Left lung (tissue), 10 donors: ENCODE results near the gene PRSS21. TPM values are rescaled to one million over a fixed set of nuclear protein-coding genes. Genes with fewer than 3 reads are reported as not detected.

Experiments used
- ATAC-seq: fragments of 200-7000 bp; cut with Tn5 transposase; one replicate; pipeline ENCODE4 v1.9.1; 2020; ENCODE audit warnings: moderate library complexity
- DNase-seq, 4 donors: peaks; one replicate each; pipeline ENCODE4 v3.0.0-alpha.2; 2013 to 2020
- H3K27ac ChIP-seq, 2 donors: fragments of 200-600 bp; sonication (generic) in 1 of 2; one replicate each; pipeline versions ENCODE4 v1.5.0 to v1.8.0; 2020 to 2021
- H3K27me3 ChIP-seq, 2 donors: fragments of 200-600 bp; sonication (generic) in 1 of 2; one replicate each; pipeline versions ENCODE4 v1.5.0 to v1.8.0; 2020 to 2021
- H3K36me3 ChIP-seq, 2 donors: fragments of 200-600 bp; sonication (generic) in 1 of 2; one replicate each; pipeline versions ENCODE4 v1.5.0 to v1.8.0; 2020 to 2021
- H3K4me1 ChIP-seq, 2 donors: fragments of 200-600 bp; one replicate each; pipeline ENCODE4 v1.8.0; 2021
- H3K4me3 ChIP-seq, 2 donors: fragments of 200-600 bp; sonication (generic) in 1 of 2; one replicate each; pipeline versions ENCODE4 v1.5.0 to v1.8.0; 2020 to 2021; ENCODE audit warnings: mild to moderate bottlenecking in 1 of 2
- H3K9me3 ChIP-seq, 2 donors: fragments of 200-600 bp; sonication (generic) in 1 of 2; one replicate each; pipeline versions ENCODE4 v1.5.0 to v1.8.0; 2020 to 2021
- intact Hi-C, 2 donors: fragments of 100-400 bp; cut with DNase I; formaldehyde crosslinking; loops; one replicate each; pipeline versions ENCODE4 v1.11.2 to v1.14.2; 2022
- polyA plus RNA-seq, 6 donors: library from polyadenylated mRNA; unstranded; fragments of 120-200 nt; gene quantifications; one replicate each; pipeline ENCODE4 v1.2.1, GENCODE V29; 2013; ENCODE audit not compliant: insufficient read length in 6 of 6
- total RNA-seq, 2 donors: library from RNA; stranded (reverse); fragmentation: NEBNext Ultra II Directional; extraction: Animal tissue kit (Norgen Biotek cat#: 25700); gene quantifications; one replicate each; pipeline ENCODE4 v1.2.1, GENCODE V29; 2021
- TF ChIP-seq, protein P1 (sequence below), 2 donors: fragments of 200-600 bp; sonication (generic) in 1 of 2; IDR thresholded peaks; one replicate each; pipeline versions ENCODE4 v1.5.0 to v1.8.0; 2021; ENCODE audit warnings: antibody characterized with exemption in 2 of 2
- donor health status: DM: no; HTN: yes; CAD: no.
- donor health status: DM: no; HTN: no; CAD: no.

The PRSS21 gene
- total and polyA plus RNA-seq, 8 donors = 0.25 to 2.5 (median 0.33) TPM; not detected in 2

GRCh38 chr16:2774161-2774891, 42.7 kb upstream of the PRSS21 start:
- Histone ChIP-seq H3K27me3 (no peaks in the 10 kb centered on the region), H3K9me3 (no peaks in the 10 kb centered on the region), H3K36me3 (peaks cover 5 to 62% of the 10 kb centered on the region in 2 donors), H3K4me1 (peaks cover 22 to 43% of the 10 kb centered on the region in 2 donors), H3K4me3 (no peak overlapping the region), H3K27ac (no peak overlapping the region)
- TF ChIP-seq, protein P1, sequence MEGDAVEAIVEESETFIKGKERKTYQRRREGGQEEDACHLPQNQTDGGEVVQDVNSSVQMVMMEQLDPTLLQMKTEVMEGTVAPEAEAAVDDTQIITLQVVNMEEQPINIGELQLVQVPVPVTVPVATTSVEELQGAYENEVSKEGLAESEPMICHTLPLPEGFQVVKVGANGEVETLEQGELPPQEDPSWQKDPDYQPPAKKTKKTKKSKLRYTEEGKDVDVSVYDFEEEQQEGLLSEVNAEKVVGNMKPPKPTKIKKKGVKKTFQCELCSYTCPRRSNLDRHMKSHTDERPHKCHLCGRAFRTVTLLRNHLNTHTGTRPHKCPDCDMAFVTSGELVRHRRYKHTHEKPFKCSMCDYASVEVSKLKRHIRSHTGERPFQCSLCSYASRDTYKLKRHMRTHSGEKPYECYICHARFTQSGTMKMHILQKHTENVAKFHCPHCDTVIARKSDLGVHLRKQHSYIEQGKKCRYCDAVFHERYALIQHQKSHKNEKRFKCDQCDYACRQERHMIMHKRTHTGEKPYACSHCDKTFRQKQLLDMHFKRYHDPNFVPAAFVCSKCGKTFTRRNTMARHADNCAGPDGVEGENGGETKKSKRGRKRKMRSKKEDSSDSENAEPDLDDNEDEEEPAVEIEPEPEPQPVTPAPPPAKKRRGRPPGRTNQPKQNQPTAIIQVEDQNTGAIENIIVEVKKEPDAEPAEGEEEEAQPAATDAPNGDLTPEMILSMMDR (IDR thresholded peaks at IDR 0.05) = no peak
- intact Hi-C loops = no loop called here
- DNase-seq = no peak
- no peak for ATAC-seq

GRCh38 chr16:2775131-2775716, 41.8 kb upstream of the PRSS21 start:
- peak overlapping the region in 1 of 2 donors; percentile 2 for H3K27ac ChIP-seq
- peaks cover 0 to 53% of the 10 kb centered on the region in 2 donors for H3K36me3 ChIP-seq
- intact Hi-C loops = no loop called here
- peaks cover 22 to 37% of the 10 kb centered on the region in 2 donors for H3K4me1 ChIP-seq
- no peaks in the 10 kb centered on the region for H3K27me3 ChIP-seq
- DNase-seq (no peak), ATAC-seq (no peak)
- H3K4me3 ChIP-seq = peak overlapping the region in 1 of 2 donors; percentile 95
- no peaks in the 10 kb centered on the region for H3K9me3 ChIP-seq
- TF ChIP-seq, protein P1 (IDR thresholded peaks at IDR 0.05) = no peak

DNA sequence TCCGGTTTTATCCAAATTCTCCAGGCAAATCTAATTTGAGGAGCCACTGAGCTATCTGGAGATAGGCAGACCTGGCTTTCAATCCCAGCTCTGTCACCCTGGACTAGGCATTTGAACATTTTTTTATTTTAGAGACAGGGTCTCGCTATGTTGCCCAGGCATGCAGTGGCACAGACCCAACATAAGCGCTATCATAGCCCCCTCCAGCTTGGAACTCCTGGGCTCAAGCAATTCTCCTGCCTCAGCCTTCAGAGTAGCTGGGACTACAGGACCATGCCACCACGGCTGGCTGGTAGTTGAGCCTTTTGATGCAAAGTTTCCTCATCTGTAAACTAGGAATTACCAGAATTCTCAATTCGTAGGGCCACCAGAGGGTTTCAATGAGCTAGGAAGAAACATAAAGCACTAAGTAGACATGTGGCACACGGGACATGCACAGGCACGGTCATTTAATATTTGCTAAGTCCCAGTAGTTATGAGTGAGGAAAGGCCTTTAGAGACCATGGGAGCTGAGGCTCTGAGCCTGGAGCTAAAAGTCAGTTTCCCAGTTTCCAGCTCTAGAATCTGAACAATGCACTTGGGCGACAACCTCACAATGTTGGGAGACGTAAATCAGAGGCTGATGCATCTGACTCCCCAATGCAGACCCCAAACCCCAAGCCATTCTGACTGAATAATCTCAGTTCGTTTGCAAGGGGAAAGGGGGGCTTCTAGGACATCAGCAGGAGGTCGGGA, 41.1 kb upstream of the PRSS21 start:
- TF ChIP-seq, protein P1 (IDR thresholded peaks at IDR 0.05) = no peak
- intact Hi-C loops = no loop called here

GRCh38 chr16:2776500-2777139, 40.4 kb upstream of the PRSS21 start:
- intact Hi-C loops = no loop called here
- TF ChIP-seq, protein P1 (IDR thresholded peaks at IDR 0.05) = no peak
- no peaks in the 10 kb centered on the region for H3K27me3 ChIP-seq
- ATAC-seq = peak; percentile 1
- peaks cover 22 to 37% of the 10 kb centered on the region in 2 donors for H3K4me1 ChIP-seq
- peaks cover 0 to 39% of the 10 kb centered on the region in 2 donors for H3K36me3 ChIP-seq
- peak overlapping the region; percentile 84 to 95 for H3K4me3 ChIP-seq
- DNase-seq = peak in 1 of 4 donors; percentile 88
- no peaks in the 10 kb centered on the region for H3K9me3 ChIP-seq
- H3K27ac ChIP-seq = peak overlapping the region in 1 of 2 donors; percentile 78

More for the DNA sequence above, 41.1 kb upstream of the PRSS21 start:
- Histone ChIP-seq H3K27me3 (no peaks in the 10 kb centered on the region), H3K9me3 (no peaks in the 10 kb centered on the region), H3K36me3 (peaks cover 0 to 46% of the 10 kb centered on the region in 2 donors), H3K4me1 (peaks cover 22 to 37% of the 10 kb centered on the region in 2 donors), H3K4me3 (peak overlapping the region; percentile 84 to 95), H3K27ac (peak overlapping the region in 1 of 2 donors; percentile 2)
- ATAC-seq = no peak
- DNase-seq = no peak
